ENCODE data around the gene GAGE10.

Gene GAGE10

DNA sequence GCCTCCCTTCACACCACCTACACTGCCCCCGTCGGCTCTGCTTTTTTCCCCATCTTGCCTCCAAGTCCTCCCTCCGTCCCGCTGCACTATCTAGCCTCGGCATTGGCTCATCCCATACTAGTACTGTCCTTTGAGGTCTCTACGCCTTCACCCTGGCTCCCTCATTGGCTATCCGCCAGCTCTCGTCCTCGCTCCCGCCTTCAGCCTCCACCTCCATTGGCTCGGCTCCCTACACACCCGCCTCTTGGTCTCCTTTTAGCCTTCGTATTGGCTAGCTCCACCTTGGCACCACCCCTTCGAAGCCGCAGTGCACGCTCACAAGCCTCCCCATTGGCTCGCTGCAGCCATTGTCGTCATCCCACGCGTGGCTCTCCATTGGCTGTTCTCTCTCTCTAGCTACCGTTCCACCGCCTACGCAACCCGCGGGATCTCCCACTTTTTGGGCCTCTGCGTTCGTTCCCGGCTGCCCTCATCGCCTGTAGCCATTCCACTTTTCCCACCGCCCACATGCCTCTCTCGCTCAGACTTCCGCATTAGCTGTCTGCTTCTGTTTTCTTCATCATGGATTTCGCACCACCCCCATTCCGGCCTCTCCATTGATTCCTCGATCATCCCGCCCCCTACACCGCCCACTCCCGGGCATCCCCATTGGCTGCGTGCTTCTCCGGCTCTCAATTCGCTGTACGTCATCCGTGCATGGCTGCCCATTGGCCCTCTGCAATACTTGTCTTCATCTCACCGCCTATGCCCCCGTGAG, 34.3 kb upstream of the GAGE10 start:
- DNase-seq (ENCODE audit: low read depth) = peak; percentile 95
- peak overlapping the region; percentile 80 for H3K4me3 ChIP-seq (ENCODE audit: low read depth, low read length)
- TF ChIP-seq, protein P1, sequence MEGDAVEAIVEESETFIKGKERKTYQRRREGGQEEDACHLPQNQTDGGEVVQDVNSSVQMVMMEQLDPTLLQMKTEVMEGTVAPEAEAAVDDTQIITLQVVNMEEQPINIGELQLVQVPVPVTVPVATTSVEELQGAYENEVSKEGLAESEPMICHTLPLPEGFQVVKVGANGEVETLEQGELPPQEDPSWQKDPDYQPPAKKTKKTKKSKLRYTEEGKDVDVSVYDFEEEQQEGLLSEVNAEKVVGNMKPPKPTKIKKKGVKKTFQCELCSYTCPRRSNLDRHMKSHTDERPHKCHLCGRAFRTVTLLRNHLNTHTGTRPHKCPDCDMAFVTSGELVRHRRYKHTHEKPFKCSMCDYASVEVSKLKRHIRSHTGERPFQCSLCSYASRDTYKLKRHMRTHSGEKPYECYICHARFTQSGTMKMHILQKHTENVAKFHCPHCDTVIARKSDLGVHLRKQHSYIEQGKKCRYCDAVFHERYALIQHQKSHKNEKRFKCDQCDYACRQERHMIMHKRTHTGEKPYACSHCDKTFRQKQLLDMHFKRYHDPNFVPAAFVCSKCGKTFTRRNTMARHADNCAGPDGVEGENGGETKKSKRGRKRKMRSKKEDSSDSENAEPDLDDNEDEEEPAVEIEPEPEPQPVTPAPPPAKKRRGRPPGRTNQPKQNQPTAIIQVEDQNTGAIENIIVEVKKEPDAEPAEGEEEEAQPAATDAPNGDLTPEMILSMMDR (IDR thresholded peaks at IDR 0.05; ENCODE audit: low read depth, low read length, missing control alignments) = no peak

DNA sequence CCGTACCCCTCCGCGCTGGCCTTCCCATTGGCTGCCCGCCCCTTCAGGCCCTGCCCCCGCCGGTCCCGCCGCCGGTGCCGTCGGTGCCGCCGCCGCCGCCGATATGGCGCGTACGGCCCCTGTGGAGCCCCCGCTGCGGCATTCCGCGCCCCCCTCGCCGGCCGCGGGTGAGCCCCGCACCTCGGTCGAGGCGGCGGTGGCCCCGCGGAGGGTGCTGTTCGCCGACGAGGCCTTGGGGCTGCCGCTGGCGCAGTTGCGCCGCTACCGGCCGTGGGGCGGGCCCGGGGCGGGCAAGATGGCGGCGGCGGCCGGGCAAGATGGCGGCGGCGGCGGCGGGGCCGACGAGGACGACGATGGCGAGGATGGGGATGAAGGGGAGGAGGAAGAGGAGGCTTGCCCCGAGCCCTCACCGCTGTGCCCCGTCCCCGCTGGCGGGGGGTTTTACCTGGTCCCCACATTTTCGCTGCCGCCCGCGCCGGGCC, 33.6 kb upstream of the GAGE10 start, which contains the start of gene PPP1R3F:
Gene PPP1R3F (plus strand): TSS at position 27 of the 482 bp plus-strand sequence. CDS start 77 bp downstream, at position 104.
- TF ChIP-seq, protein P1 (IDR thresholded peaks at IDR 0.05; ENCODE audit: low read depth, low read length, missing control alignments) = no peak
- DNase-seq (ENCODE audit: low read depth) = no peak
- H3K4me3 ChIP-seq (ENCODE audit: low read depth, low read length) = peak within 1 kb of the TSS; percentile 83

DNA sequence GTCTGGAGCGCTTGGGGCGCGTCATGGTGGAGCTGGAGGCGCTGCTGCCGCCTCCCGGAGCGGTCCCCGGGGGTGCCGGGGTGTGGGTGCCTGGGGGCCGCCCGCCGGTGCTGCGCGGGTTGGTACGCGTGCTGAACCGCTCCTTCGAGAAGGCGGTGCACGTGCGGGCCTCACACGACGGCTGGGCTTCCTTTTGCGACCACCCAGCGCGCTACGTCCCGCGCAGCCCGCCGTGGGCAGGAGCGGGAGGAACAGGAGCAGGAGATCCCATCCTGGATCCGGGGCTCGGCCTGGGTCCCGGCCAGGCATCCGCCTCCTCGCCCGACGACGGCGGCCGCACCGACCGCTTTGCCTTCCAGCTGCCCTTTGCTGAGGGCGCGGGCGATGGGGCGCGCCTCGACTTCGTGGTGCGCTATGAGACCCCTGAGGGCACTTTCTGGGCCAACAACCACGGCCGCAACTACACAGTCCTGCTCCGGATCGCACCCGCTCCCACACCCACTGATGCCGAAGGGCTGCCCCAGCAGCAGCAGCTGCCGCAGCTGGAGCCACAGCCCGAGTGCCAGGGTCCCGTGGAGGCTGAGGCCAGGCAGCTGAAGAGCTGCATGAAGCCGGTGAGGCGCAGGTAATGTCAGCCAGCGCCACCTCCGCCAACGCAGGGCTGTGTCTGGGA, 33.1 kb upstream of the GAGE10 start:
- DNase-seq (ENCODE audit: low read depth) = no peak
- TF ChIP-seq, protein P1 (IDR thresholded peaks at IDR 0.05; ENCODE audit: low read depth, low read length, missing control alignments) = no peak
- H3K4me3 ChIP-seq (ENCODE audit: low read depth, low read length) = peak overlapping the region; percentile 83

DNA sequence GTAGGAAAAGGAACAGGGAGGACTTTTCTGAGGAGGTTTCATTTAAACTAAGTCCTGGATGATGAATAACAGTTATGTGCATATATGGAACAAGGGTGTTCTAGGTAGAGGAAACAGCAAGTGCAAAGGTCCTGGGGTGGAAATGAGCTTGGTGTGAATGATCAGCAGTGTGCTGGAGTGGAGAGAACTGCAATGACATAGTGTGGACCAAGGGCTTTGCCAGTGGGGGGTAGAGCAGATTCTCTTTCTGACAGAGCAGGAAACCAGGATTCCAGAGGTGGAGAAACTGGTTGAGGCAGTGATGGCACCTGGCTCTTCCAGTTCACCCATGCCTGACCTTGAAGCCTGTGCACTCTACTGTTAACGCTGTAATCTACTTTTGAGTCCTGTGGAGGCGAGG, 32.1 kb upstream of the GAGE10 start:
- TF ChIP-seq, protein P1 (IDR thresholded peaks at IDR 0.05; ENCODE audit: low read depth, low read length, missing control alignments) = no peak
- H3K4me3 ChIP-seq (ENCODE audit: low read depth, low read length) = no peak overlapping the region; the same call in 1 of the 2 replicates
- no peak for DNase-seq (ENCODE audit: low read depth)

DNA sequence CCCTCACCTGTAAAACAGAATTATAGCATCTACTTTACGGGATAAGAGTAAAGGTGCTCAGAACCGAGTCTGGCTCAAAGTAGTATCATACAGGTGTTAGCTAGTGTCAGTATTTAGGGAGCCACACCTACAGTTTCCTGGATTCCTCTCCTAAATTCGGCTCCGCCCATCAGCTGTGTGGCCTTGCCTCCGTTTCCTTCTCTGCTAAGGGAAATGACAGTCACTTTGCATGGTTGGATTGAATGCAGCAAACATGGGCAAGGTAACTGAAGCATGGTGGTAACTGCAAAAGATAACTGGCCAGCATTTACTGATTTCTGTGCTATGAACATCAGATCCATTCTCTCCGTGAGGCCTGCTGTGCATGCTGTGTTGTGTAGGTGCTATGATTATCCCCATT, 31.0 kb upstream of the GAGE10 start:
- TF ChIP-seq, protein P1 (IDR thresholded peaks at IDR 0.05; ENCODE audit: low read depth, low read length, missing control alignments) = no peak
- no peak for DNase-seq (ENCODE audit: low read depth)
- no peak overlapping the region for H3K4me3 ChIP-seq (ENCODE audit: low read depth, low read length)

DNA sequence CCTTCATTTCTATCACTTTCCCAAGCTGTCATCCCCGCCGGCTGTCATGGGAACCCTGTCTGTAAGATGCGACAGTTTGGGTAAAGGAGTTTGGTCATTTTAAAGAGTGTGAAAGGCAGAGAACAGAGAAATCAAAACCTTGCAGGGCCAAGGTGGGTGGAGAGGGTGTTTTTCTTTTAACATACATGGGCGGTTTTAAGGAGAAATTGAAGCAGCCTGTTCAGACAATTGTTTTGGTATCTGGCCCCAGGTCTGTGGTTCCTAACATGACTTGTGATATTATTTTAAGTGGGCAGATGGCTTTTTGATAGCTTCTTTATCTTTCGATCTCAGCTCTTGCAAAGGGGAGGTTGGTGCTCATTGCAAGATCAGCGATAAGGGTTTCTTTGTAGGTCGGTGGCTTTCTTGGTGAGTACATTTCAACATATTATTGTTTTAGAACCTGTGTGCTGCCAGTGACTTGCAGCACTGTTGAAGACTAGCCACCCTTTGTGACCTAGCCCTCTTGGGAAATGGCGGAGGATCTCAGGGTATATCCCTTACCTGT, 30.2 kb upstream of the GAGE10 start:
- no peak for DNase-seq (ENCODE audit: low read depth)
- TF ChIP-seq, protein P1 (IDR thresholded peaks at IDR 0.05; ENCODE audit: low read depth, low read length, missing control alignments) = no peak

More for the DNA sequence above, 30.2 kb upstream of the GAGE10 start:
- no peak overlapping the region for H3K4me3 ChIP-seq (ENCODE audit: low read depth, low read length)
